Panc1 (cell line): ENCODE data around the gene MAP3K13.

Experiments
- POLR2AphosphoS5 ChIP-seq: IDR thresholded peaks from 2 replicates; pipeline ENCODE4 v1.6.1; 2012; ENCODE audit warnings: mild to moderate bottlenecking, low read depth, low read length, moderate library complexity
- SIN3A ChIP-seq: IDR thresholded peaks from 2 replicates; pipeline ENCODE4 v1.6.1; 2012; ENCODE audit warnings: low read depth, mild to moderate bottlenecking, low read length, moderate library complexity, borderline replicate concordance; ENCODE audit not compliant: insufficient read depth
- TCF7L2 ChIP-seq: IDR thresholded peaks from 2 replicates; pipeline ENCODE4 v1.6.1; 2011; ENCODE audit warnings: mild to moderate bottlenecking, low read depth, low read length, inconsistent platforms
- TF ChIP-seq, protein P1 (sequence below): fragments of 450-650 bp; IDR thresholded peaks from 2 replicates; pipeline ENCODE4 v1.5.1; 2017; ENCODE audit warnings: mild to moderate bottlenecking
- TF ChIP-seq, protein P2 (sequence below), 2 experiments: IDR thresholded peaks; 2 replicates each; pipeline ENCODE4 v1.6.1; 2011 to 2012; ENCODE audit warnings: low read depth in 2 of 2, control low read depth in 1 of 2, low read length in 1 of 2, mild to moderate bottlenecking in 1 of 2, moderate library complexity in 1 of 2; ENCODE audit not compliant: insufficient read depth in 1 of 2

DNA sequence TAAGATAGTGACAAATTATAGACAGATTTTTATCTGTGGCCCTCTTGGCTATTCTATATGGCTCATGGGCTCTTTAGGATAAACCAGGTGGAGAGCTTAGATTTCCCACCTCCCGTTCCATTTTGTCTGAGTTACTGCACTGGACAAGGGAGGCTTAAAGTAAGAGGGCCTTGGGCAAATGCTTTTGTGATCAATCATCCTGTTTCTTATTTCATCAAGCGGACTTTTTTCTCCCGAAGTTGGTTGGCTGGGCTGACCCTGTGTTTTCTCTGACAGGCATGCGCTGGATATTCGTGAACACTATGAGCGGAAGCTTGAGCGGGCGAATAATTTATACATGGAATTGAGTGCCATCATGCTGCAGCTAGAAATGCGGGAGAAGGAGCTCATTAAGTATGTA lies 102.5 kb downstream of the MAP3K13 start:
- TF ChIP-seq, protein P1, sequence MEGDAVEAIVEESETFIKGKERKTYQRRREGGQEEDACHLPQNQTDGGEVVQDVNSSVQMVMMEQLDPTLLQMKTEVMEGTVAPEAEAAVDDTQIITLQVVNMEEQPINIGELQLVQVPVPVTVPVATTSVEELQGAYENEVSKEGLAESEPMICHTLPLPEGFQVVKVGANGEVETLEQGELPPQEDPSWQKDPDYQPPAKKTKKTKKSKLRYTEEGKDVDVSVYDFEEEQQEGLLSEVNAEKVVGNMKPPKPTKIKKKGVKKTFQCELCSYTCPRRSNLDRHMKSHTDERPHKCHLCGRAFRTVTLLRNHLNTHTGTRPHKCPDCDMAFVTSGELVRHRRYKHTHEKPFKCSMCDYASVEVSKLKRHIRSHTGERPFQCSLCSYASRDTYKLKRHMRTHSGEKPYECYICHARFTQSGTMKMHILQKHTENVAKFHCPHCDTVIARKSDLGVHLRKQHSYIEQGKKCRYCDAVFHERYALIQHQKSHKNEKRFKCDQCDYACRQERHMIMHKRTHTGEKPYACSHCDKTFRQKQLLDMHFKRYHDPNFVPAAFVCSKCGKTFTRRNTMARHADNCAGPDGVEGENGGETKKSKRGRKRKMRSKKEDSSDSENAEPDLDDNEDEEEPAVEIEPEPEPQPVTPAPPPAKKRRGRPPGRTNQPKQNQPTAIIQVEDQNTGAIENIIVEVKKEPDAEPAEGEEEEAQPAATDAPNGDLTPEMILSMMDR: no peak
- TF ChIP-seq SIN3A: no peak
- TF ChIP-seq POLR2AphosphoS5: no peak
- TF ChIP-seq TCF7L2: no peak
- TF ChIP-seq, protein P2, sequence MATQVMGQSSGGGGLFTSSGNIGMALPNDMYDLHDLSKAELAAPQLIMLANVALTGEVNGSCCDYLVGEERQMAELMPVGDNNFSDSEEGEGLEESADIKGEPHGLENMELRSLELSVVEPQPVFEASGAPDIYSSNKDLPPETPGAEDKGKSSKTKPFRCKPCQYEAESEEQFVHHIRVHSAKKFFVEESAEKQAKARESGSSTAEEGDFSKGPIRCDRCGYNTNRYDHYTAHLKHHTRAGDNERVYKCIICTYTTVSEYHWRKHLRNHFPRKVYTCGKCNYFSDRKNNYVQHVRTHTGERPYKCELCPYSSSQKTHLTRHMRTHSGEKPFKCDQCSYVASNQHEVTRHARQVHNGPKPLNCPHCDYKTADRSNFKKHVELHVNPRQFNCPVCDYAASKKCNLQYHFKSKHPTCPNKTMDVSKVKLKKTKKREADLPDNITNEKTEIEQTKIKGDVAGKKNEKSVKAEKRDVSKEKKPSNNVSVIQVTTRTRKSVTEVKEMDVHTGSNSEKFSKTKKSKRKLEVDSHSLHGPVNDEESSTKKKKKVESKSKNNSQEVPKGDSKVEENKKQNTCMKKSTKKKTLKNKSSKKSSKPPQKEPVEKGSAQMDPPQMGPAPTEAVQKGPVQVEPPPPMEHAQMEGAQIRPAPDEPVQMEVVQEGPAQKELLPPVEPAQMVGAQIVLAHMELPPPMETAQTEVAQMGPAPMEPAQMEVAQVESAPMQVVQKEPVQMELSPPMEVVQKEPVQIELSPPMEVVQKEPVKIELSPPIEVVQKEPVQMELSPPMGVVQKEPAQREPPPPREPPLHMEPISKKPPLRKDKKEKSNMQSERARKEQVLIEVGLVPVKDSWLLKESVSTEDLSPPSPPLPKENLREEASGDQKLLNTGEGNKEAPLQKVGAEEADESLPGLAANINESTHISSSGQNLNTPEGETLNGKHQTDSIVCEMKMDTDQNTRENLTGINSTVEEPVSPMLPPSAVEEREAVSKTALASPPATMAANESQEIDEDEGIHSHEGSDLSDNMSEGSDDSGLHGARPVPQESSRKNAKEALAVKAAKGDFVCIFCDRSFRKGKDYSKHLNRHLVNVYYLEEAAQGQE (IDR thresholded peaks at IDR 0.05; ENCODE audit: insufficient read depth in 1 of 2, low read depth in 2 of 2, low read length in 1 of 2): no peak
